ENCODE measurements around the gene FA2H. TPM values are rescaled to one million over a fixed set of nuclear protein-coding genes. Genes with fewer than 3 reads are reported as not detected.

The FA2H gene
- total and polyA plus RNA-seq, 5 donors from 2014 or later, result 1.8 TPM; not detected in 4

GRCh38 chr16:74757349-74757748 lies 17.3 kb downstream of the FA2H start:
- no peak overlapping the region for H3K27ac Mint-ChIP-seq
- H3K36me3 Mint-ChIP-seq, result no peaks in the 10 kb centered on the region
- DNase-seq, result no peak
- peak overlapping the region in 1 of 4 donors; percentile 82 for H3K4me3 Mint-ChIP-seq
- no peaks in the 10 kb centered on the region for H3K9me3 Mint-ChIP-seq
- Histone ChIP-seq H3K4me3 (ENCODE audit: low read depth, low read length) (no peak overlapping the region), H3K4me1 (ENCODE audit: control insufficient read depth, insufficient read depth, low read length, poor library complexity, severe bottlenecking) (no peaks in the 10 kb centered on the region), H3K27me3 (ENCODE audit: control insufficient read depth, insufficient read depth, low read length) (no peaks in the 10 kb centered on the region), H3K9me3 (ENCODE audit: control insufficient read depth in 2 of 2, low read length in 2 of 2) (no peaks in the 10 kb centered on the region), H3K36me3 (ENCODE audit: control insufficient read depth, insufficient read depth, low read length) (no peaks in the 10 kb centered on the region), H3K27ac (ENCODE audit: insufficient read depth, low read length, poor library complexity, severe bottlenecking) (no peak overlapping the region)
- peaks cover 20% of the 10 kb centered on the region for H3K27me3 Mint-ChIP-seq
- no peak for ATAC-seq (ENCODE audit: low read depth in 2 of 2)
- no peaks in the 10 kb centered on the region for H3K4me1 Mint-ChIP-seq

GRCh38 chr16:74756203-74756602 lies 18.4 kb downstream of the FA2H start:
- Histone ChIP-seq H3K4me3 (ENCODE audit: low read depth, low read length) (no peak overlapping the region), H3K27me3 (ENCODE audit: control insufficient read depth, insufficient read depth, low read length) (no peaks in the 10 kb centered on the region), H3K4me1 (ENCODE audit: control insufficient read depth, insufficient read depth, low read length, poor library complexity, severe bottlenecking) (no peaks in the 10 kb centered on the region), H3K36me3 (ENCODE audit: control insufficient read depth, insufficient read depth, low read length) (no peaks in the 10 kb centered on the region), H3K27ac (ENCODE audit: insufficient read depth, low read length, poor library complexity, severe bottlenecking) (no peak overlapping the region), H3K9me3 (ENCODE audit: control insufficient read depth in 2 of 2, low read length in 2 of 2) (no peaks in the 10 kb centered on the region)
- H3K36me3 Mint-ChIP-seq, result no peaks in the 10 kb centered on the region
- H3K9me3 Mint-ChIP-seq, result no peaks in the 10 kb centered on the region
- ATAC-seq (ENCODE audit: low read depth in 2 of 2) (no peak), DNase-seq (no peak)
- H3K27ac Mint-ChIP-seq, result no peak overlapping the region
- H3K4me1 Mint-ChIP-seq, result no peaks in the 10 kb centered on the region
- H3K4me3 Mint-ChIP-seq, result no peak overlapping the region
- peaks cover 13% of the 10 kb centered on the region for H3K27me3 Mint-ChIP-seq

GRCh38 chr16:74753180-74753579 lies 21.4 kb downstream of the FA2H start:
- Mint-ChIP-seq H3K27ac (no peak overlapping the region), H3K4me1 (no peaks in the 10 kb centered on the region), H3K9me3 (no peaks in the 10 kb centered on the region), H3K27me3 (peaks cover 8% of the 10 kb centered on the region), H3K4me3 (no peak overlapping the region), H3K36me3 (no peaks in the 10 kb centered on the region)
- ATAC-seq (ENCODE audit: low read depth in 2 of 2), result no peak
- no peaks in the 10 kb centered on the region for H3K36me3 ChIP-seq (ENCODE audit: control insufficient read depth, insufficient read depth, low read length)
- no peaks in the 10 kb centered on the region for H3K9me3 ChIP-seq (ENCODE audit: control insufficient read depth in 2 of 2, low read length in 2 of 2)
- H3K27ac ChIP-seq (ENCODE audit: insufficient read depth, low read length, poor library complexity, severe bottlenecking), result no peak overlapping the region
- DNase-seq, result no peak
- H3K4me1 ChIP-seq (ENCODE audit: control insufficient read depth, insufficient read depth, low read length, poor library complexity, severe bottlenecking), result no peaks in the 10 kb centered on the region
- no peaks in the 10 kb centered on the region for H3K27me3 ChIP-seq (ENCODE audit: control insufficient read depth, insufficient read depth, low read length)
- no peak overlapping the region for H3K4me3 ChIP-seq (ENCODE audit: low read depth, low read length)

GRCh38 chr16:74752756-74753155 lies 21.9 kb downstream of the FA2H start:
- Histone ChIP-seq H3K4me1 (ENCODE audit: control insufficient read depth, insufficient read depth, low read length, poor library complexity, severe bottlenecking) (no peaks in the 10 kb centered on the region), H3K27me3 (ENCODE audit: control insufficient read depth, insufficient read depth, low read length) (no peaks in the 10 kb centered on the region), H3K9me3 (ENCODE audit: control insufficient read depth in 2 of 2, low read length in 2 of 2) (no peaks in the 10 kb centered on the region), H3K27ac (ENCODE audit: insufficient read depth, low read length, poor library complexity, severe bottlenecking) (no peak overlapping the region), H3K36me3 (ENCODE audit: control insufficient read depth, insufficient read depth, low read length) (no peaks in the 10 kb centered on the region), H3K4me3 (ENCODE audit: low read depth, low read length) (no peak overlapping the region)
- Mint-ChIP-seq H3K36me3 (no peaks in the 10 kb centered on the region), H3K9me3 (no peaks in the 10 kb centered on the region), H3K27ac (no peak overlapping the region), H3K4me3 (no peak overlapping the region), H3K4me1 (no peaks in the 10 kb centered on the region), H3K27me3 (peaks cover 7% of the 10 kb centered on the region)
- no peak for ATAC-seq (ENCODE audit: low read depth in 2 of 2)
- no peak for DNase-seq

GRCh38 chr16:74752258-74752657 lies 22.4 kb downstream of the FA2H start:
- no peak for DNase-seq
- Histone ChIP-seq H3K4me3 (ENCODE audit: low read depth, low read length) (no peak overlapping the region), H3K4me1 (ENCODE audit: control insufficient read depth, insufficient read depth, low read length, poor library complexity, severe bottlenecking) (no peaks in the 10 kb centered on the region), H3K27me3 (ENCODE audit: control insufficient read depth, insufficient read depth, low read length) (no peaks in the 10 kb centered on the region), H3K36me3 (ENCODE audit: control insufficient read depth, insufficient read depth, low read length) (no peaks in the 10 kb centered on the region), H3K27ac (ENCODE audit: insufficient read depth, low read length, poor library complexity, severe bottlenecking) (no peak overlapping the region), H3K9me3 (ENCODE audit: control insufficient read depth in 2 of 2, low read length in 2 of 2) (no peaks in the 10 kb centered on the region)
- Mint-ChIP-seq H3K9me3 (no peaks in the 10 kb centered on the region), H3K27me3 (peaks cover 2% of the 10 kb centered on the region), H3K4me1 (no peaks in the 10 kb centered on the region), H3K27ac (no peak overlapping the region), H3K36me3 (no peaks in the 10 kb centered on the region), H3K4me3 (no peak overlapping the region)
- ATAC-seq (ENCODE audit: low read depth in 2 of 2), result no peak

- Histone ChIP-seq H3K36me3 (ENCODE audit: control insufficient read depth, insufficient read depth, low read length) (no peaks in the 10 kb centered on the region), H3K4me3 (ENCODE audit: low read depth, low read length) (no peak overlapping the region), H3K27ac (ENCODE audit: insufficient read depth, low read length, poor library complexity, severe bottlenecking) (no peak overlapping the region), H3K4me1 (ENCODE audit: control insufficient read depth, insufficient read depth, low read length, poor library complexity, severe bottlenecking) (no peaks in the 10 kb centered on the region), H3K9me3 (ENCODE audit: control insufficient read depth in 2 of 2, low read length in 2 of 2) (no peaks in the 10 kb centered on the region), H3K27me3 (ENCODE audit: control insufficient read depth, insufficient read depth, low read length) (no peaks in the 10 kb centered on the region)
- Mint-ChIP-seq H3K9me3 (no peaks in the 10 kb centered on the region), H3K27ac (no peak overlapping the region), H3K36me3 (no peaks in the 10 kb centered on the region), H3K4me1 (no peaks in the 10 kb centered on the region), H3K4me3 (no peak overlapping the region), H3K27me3 (peaks cover 1% of the 10 kb centered on the region)
- DNase-seq (no peak), ATAC-seq (ENCODE audit: low read depth in 2 of 2) (no peak)
Measured at GRCh38 chr16:74751658-74752057, 23.0 kb downstream of the FA2H start.

GRCh38 chr16:74749291-74750055 lies 25.1 kb downstream of the FA2H start:
- H3K27me3 ChIP-seq (ENCODE audit: control insufficient read depth, insufficient read depth, low read length), result no peaks in the 10 kb centered on the region
- H3K27me3 Mint-ChIP-seq, result peaks cover 4% of the 10 kb centered on the region
- DNase-seq (no peak), ATAC-seq (ENCODE audit: low read depth in 2 of 2) (no peak)
- no peak overlapping the region for H3K27ac ChIP-seq (ENCODE audit: insufficient read depth, low read length, poor library complexity, severe bottlenecking)
- no peaks in the 10 kb centered on the region for H3K4me1 ChIP-seq (ENCODE audit: control insufficient read depth, insufficient read depth, low read length, poor library complexity, severe bottlenecking)
- no peaks in the 10 kb centered on the region for H3K4me1 Mint-ChIP-seq
- no peaks in the 10 kb centered on the region for H3K36me3 ChIP-seq (ENCODE audit: control insufficient read depth, insufficient read depth, low read length)
- no peaks in the 10 kb centered on the region for H3K9me3 ChIP-seq (ENCODE audit: control insufficient read depth in 2 of 2, low read length in 2 of 2)
- H3K4me3 Mint-ChIP-seq, result no peak overlapping the region
- no peaks in the 10 kb centered on the region for H3K36me3 Mint-ChIP-seq
- H3K27ac Mint-ChIP-seq, result no peak overlapping the region
- no peaks in the 10 kb centered on the region for H3K9me3 Mint-ChIP-seq
- no peak overlapping the region for H3K4me3 ChIP-seq (ENCODE audit: low read depth, low read length)

- Mint-ChIP-seq H3K9me3 (no peaks in the 10 kb centered on the region), H3K36me3 (no peaks in the 10 kb centered on the region), H3K4me1 (no peaks in the 10 kb centered on the region), H3K4me3 (no peak overlapping the region), H3K27me3 (peaks cover 4% of the 10 kb centered on the region), H3K27ac (no peak overlapping the region)
- H3K4me1 ChIP-seq (ENCODE audit: control insufficient read depth, insufficient read depth, low read length, poor library complexity, severe bottlenecking), result no peaks in the 10 kb centered on the region
- no peaks in the 10 kb centered on the region for H3K36me3 ChIP-seq (ENCODE audit: control insufficient read depth, insufficient read depth, low read length)
- DNase-seq (no peak), ATAC-seq (ENCODE audit: low read depth in 2 of 2) (no peak)
- H3K9me3 ChIP-seq (ENCODE audit: control insufficient read depth in 2 of 2, low read length in 2 of 2), result no peaks in the 10 kb centered on the region
- H3K27ac ChIP-seq (ENCODE audit: insufficient read depth, low read length, poor library complexity, severe bottlenecking), result no peak overlapping the region
- H3K27me3 ChIP-seq (ENCODE audit: control insufficient read depth, insufficient read depth, low read length), result no peaks in the 10 kb centered on the region
- H3K4me3 ChIP-seq (ENCODE audit: low read depth, low read length), result no peak overlapping the region
Measured at GRCh38 chr16:74748616-74749026, 26.0 kb downstream of the FA2H start.
